NCI-H526 treated with DMSO at 0.1 percent for 48 hours (cell line): ENCODE measurements around the gene EVC.

ENCODE experiments used
- DNase-seq: peaks from one replicate; lab custom pipeline; 2025; lab: John Stamatoyannopoulos, UW

EVC gene

GRCh38 chr4:5710961-5711478 is at the start of gene EVC:
Gene EVC, plus strand, starts transcription at chr4:5711201. Its CDS starts 180 bp downstream, at chr4:5711381.
- DNase-seq, result peak; percentile 56

- no peak for DNase-seq
These were observed 49.8 kb upstream of the EVC start for GRCh38 chr4:5661237-5661636.

GRCh38 chr4:5662555-5662954 is 48.4 kb upstream of the EVC start:
- no peak for DNase-seq

- no peak for DNase-seq
These were observed 46.2 kb upstream of the EVC start for GRCh38 chr4:5664778-5665177.

GRCh38 chr4:5666741-5667140 is 44.3 kb upstream of the EVC start:
- DNase-seq, result no peak

- no peak for DNase-seq
These were observed 34.2 kb upstream of the EVC start for GRCh38 chr4:5676763-5677162.

- DNase-seq, result no peak
These were observed 32.0 kb upstream of the EVC start for GRCh38 chr4:5678977-5679376.

- no peak for DNase-seq
These were observed 27.4 kb upstream of the EVC start for GRCh38 chr4:5683566-5683965.

GRCh38 chr4:5685296-5685695 is 25.7 kb upstream of the EVC start:
- DNase-seq, result no peak

- DNase-seq, result no peak
These were observed 24.7 kb upstream of the EVC start for GRCh38 chr4:5686338-5686737.

- DNase-seq, result no peak
These were observed 21.9 kb upstream of the EVC start for GRCh38 chr4:5689065-5689464.

GRCh38 chr4:5691491-5692132 is 19.4 kb upstream of the EVC start:
- no peak for DNase-seq

- DNase-seq, result no peak
These were observed 17.1 kb upstream of the EVC start for GRCh38 chr4:5693871-5694270.

- no peak for DNase-seq
These were observed 14.7 kb upstream of the EVC start for GRCh38 chr4:5696341-5696740.

- no peak for DNase-seq
These were observed 10.5 kb upstream of the EVC start for GRCh38 chr4:5700459-5700858.

GRCh38 chr4:5701971-5702370 is 9.0 kb upstream of the EVC start:
- DNase-seq, result no peak

GRCh38 chr4:5703831-5704230 is 7.2 kb upstream of the EVC start:
- no peak for DNase-seq

GRCh38 chr4:5704276-5704675 is 6.7 kb upstream of the EVC start:
- no peak for DNase-seq

GRCh38 chr4:5705647-5706320 is 5.2 kb upstream of the EVC start:
- DNase-seq, result no peak

- DNase-seq, result no peak
These were observed 4.3 kb upstream of the EVC start for GRCh38 chr4:5706486-5707290.

- DNase-seq, result no peak
These were observed 3.6 kb upstream of the EVC start for GRCh38 chr4:5707366-5707765.

GRCh38 chr4:5707778-5708448 is 3.1 kb upstream of the EVC start:
- no peak for DNase-seq
